GM18505 (cell line): ENCODE data around the gene PBRM1.

Experiments
- ATAC-seq: cut with Tn5 transposase; IDR thresholded peaks from one replicate; pipeline ENCODE4 v1.9.1; 2021; ENCODE audit not compliant: unreplicated experiment
- POLR2A ChIP-seq: IDR thresholded peaks from 4 replicates; pipeline ENCODE4 v1.6.1; 2011; ENCODE audit warnings: borderline replicate concordance; ENCODE audit not compliant: insufficient read depth, insufficient read length; ENCODE audit errors: extremely low read depth

The PBRM1 gene

GRCh38 chr3:52513281-52513680 lies 172.4 kb downstream of the PBRM1 start:
- no peak for ATAC-seq
- no peak for TF ChIP-seq POLR2A

- no peak for ATAC-seq
- no peak for TF ChIP-seq POLR2A
Measured at GRCh38 chr3:52512727-52513126, 173.0 kb downstream of the PBRM1 start.

DNA sequence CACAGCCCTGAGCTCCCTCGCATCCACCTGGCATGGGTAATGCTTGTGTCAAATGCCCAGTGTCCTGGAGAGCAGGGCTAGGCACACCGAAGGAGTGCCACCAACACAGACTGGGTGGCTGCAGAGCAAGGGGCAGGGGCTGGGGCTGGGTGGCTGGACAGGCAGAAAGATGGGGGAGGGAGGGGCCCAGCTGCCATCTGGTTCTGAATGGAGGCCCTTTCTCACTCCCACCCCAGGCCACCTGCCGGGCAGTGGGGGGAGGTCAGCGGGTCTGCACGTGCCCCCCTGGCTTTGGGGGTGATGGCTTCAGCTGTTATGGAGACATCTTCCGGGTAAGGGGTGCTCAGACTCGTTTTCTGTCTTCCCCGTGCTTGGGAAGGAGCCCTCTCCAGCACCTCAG lies 173.6 kb downstream of the PBRM1 start:
- no peak for TF ChIP-seq POLR2A
- no peak for ATAC-seq

- TF ChIP-seq POLR2A = no peak
- no peak for ATAC-seq
Measured at GRCh38 chr3:52511509-52511908, 174.2 kb downstream of the PBRM1 start.

- no peak for ATAC-seq
- no peak for TF ChIP-seq POLR2A
Measured at GRCh38 chr3:52509753-52510328, 175.9 kb downstream of the PBRM1 start.

- TF ChIP-seq POLR2A = no peak
- ATAC-seq = no peak
Measured at GRCh38 chr3:52507359-52507758, 178.4 kb downstream of the PBRM1 start.

DNA sequence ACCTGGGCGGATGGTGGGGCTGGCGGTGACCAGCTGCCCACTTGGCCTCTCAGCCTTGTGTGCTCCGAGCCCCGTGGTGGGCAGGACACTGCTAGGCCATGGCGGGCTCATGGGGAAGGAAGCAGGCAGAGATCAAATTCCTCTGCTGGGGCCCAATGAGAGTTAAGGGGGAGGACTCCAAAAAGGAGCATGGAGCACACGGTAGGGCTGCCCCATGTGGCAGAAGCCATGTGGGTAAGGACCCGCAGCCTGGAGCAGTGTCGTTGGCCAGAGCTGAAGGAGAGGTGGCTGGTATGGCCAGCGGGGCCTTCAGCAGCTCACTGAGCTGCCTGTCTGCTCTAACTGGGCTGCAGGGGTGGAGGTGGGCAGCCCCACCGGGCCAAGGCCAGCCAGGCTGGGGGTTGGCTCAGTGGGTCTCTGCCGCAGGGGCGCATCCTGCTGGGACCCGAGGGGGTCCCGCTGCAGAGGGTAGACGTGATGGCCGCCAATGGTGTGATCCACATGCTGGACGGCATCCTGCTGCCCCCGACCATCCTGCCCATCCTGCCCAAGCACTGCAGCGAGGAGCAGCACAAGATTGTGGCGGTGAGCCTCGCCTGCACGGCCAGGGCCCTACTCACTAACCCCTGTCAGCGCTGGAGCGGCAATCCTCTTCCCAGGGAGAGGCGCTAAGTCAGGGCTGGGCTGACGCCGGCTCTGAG lies 179.3 kb downstream of the PBRM1 start:
- no peak for TF ChIP-seq POLR2A
- no peak for ATAC-seq

GRCh38 chr3:52504977-52505376 lies 180.7 kb downstream of the PBRM1 start:
- ATAC-seq = no peak
- TF ChIP-seq POLR2A = no peak

DNA sequence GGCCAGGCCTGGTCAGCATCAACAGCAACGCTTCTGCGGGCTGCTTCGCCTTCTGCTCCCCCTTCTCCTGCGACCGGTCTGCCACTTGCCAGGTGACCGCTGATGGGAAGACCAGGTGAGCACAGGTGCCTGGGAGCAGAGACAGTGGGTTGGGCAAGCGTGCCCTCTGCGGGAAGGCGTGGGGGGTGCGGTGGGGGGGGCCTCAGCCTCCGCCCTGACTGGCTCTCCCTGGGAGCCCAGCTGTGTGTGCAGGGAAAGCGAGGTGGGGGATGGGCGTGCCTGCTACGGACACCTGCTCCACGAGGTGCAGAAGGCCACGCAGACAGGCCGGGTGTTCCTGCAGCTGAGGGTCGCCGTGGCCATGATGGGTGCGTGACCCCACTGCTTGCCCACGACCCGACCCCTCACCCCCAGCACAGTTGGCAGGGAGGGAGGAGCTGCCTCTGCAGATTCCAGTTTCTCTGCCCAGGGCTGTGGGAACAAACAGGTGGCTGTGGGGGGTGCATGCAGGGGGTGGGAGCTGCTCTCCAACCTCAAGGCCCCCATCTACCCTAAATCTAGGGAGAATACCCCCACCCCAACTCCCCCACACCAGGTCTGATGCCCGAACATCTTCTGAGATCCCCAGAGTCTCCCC lies 181.8 kb downstream of the PBRM1 start:
- TF ChIP-seq POLR2A = no peak
- no peak for ATAC-seq

DNA sequence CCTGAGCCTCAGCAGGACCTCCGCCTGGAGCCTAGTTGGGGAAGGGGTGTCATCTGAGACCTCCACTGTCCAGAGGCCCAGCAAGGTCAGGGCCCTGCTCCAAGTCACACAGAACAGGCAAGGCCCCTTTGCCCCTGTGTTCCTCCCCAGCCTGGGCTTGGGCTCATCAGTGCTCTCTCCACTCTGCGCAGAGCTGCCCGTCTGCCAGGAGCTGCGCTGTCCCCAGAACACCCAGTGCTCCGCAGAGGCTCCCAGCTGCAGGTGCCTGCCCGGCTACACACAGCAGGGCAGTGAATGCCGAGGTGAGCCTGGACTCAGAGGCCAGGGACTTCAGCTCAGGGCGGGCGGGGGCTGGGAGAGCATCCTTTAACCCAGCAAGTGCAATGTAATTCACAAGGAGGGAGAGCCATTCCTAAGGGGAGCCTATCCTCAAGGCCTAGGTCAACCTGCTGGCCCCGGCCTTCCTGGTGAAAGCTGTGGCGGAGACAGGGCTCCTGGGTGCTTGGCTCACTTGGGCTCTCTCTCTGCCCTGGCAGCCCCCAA lies 182.8 kb downstream of the PBRM1 start:
- TF ChIP-seq POLR2A = no peak
- ATAC-seq = no peak

GRCh38 chr3:52502001-52502400 lies 183.7 kb downstream of the PBRM1 start:
- TF ChIP-seq POLR2A = no peak
- ATAC-seq = no peak

DNA sequence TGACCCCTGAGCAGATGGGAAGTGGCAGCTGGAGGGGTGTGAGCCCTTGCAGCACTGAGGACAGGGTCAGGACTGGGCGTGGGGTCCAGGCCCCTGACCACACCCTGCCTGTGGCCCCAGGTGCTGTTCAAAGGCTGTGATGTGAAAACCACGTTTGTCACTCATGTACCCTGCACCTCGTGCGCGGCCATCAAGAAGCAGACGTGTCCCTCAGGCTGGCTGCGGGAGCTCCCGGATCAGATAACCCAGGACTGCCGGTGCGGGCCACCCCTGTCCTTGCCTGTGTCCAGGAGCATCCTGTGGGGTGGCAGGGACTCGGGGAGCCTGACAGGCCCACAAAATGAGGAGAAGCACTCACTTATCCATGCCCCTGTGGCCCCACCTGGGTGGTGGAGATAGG lies 184.7 kb downstream of the PBRM1 start:
- ATAC-seq = no peak
- TF ChIP-seq POLR2A = no peak

DNA sequence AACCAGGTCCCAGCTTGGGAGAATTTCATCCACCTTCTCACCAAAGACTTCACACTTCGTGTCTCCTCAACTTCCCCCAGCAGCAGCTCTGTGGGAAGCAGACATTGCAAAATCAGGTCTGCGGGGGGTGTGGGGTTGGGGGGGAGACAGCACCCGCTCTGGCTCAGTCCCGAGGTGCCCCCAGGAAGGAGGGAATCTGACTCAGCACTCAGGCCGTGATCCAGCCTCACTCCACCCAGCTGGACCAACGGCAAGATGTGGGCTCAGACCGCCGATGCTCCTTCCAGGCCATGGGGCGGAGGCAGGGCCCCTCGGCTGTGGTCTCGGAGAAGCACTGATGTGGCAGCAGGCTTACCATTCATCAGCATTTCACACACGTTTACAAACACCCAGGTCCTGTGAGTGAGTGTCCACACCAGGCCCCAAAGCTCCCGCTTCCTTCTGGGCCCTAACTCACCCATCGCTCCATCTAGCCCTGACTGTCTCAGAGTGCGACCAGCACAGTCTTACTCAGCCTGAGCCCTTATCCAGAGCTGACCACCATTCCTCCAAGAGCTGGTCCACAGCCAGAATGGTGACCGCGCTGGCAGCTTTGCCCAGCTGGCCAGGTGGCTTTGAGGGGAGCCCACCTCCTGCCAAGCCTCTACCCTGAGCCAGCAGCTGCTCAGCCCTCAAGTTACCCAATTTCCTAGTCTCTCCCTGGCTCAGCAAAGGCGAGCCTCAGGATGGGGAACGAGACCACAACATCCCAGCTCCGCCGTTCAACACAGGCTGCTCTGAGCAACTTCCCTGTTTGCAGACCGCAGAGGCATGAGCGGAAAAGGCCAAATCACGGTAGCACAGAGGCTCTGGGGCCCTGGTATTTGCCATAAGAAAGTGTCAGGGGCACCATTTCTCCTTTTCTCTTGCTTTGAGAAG lies 187.3 kb downstream of the PBRM1 start:
- no peak for ATAC-seq
- no peak for TF ChIP-seq POLR2A
